H54 (cell line): ENCODE measurements around the gene SLC39A6.
"Not testable (repeated sequence)": the region's sequence is repeated elsewhere in the genome, so short reads cannot be mapped to it uniquely, and the experiment has no call there.

Source experiments
- DNase-seq: peaks from one replicate; pipeline ENCODE4 v3.0.0; 2011; ENCODE audit warnings: low spot score, mixed read lengths; ENCODE audit not compliant: insufficient read length
- FAIRE-seq: peaks from 3 replicates; lab custom pipeline; 2011; peaks lifted over from hg19 to GRCh38; lab: Jason Lieb, UNC
- POLR2A ChIP-seq: IDR thresholded peaks from 2 replicates; pipeline ENCODE4 v1.6.1; 2011; ENCODE audit warnings: low read depth, mild to moderate bottlenecking, low read length

SLC39A6 gene

DNA sequence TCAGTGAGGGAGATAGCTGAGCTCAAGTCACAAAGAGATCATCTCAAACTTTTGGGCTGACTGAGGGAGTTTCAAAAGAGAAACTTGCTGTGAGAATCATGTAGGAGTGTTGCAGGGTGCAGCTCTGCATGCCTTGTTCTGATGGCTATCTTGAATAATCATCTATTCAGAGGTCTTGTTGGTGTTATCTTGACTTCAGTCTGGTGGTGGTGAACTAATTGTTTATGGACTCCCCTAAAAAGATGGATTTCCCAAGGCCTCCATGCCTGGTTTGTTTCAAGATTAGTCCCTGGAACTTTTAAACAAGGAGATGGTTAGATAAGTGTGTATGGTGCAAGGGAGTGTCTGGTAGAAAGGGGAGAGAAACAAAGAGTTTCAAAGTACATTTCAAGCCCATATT is 29.8 kb downstream of the SLC39A6 start:
- TF ChIP-seq POLR2A, result no peak
- no peak for DNase-seq
- FAIRE-seq, result no peak

DNA sequence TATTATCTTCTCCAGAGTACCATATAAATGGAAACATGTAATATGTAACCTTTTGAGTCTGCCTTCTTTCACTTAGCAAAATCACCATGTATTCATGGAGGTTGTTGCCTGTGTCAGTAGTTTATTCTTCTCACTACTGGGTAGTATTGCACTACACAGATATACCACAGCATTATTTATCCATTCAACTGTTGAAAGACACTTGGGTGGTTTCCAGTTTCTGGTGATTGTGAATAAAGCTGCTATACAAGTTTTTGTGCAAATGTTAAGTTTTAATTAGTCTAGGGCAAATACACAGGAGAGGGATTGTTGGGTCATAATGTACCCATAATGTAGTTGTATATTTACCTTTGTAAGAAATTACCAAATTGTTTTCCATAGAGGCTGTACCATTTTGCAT is 32.2 kb downstream of the SLC39A6 start:
- DNase-seq, result no peak
- FAIRE-seq, result no peak
- TF ChIP-seq POLR2A, result no peak

DNA sequence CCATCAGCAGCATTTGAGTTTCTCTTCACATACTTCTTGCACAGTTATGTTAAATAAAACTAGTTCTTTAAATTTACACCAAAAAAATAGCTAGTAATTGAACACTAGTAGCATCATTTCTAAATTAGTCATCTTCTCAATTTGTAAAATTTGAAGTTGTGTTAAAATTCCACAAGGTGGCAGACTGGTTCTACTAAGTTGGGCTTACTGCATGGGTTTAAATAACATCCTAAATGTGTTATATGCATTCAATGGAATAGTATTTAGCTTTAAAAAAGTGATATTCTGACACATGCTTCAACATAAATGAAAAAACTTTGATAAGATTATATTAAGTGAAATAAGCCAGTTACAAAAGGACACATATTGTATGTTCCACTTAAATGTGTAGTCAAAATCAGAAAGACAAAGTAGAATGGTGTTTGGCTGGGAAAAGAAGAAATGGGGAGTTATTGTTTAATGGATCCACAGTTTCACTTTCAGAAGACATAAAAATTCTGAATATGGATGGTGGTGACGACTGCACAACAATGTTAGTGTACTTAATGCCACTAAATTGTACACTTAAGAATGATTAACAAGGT is 33.1 kb downstream of the SLC39A6 start:
- DNase-seq (peak; percentile 18), FAIRE-seq (no peak)
- no peak for TF ChIP-seq POLR2A

DNA sequence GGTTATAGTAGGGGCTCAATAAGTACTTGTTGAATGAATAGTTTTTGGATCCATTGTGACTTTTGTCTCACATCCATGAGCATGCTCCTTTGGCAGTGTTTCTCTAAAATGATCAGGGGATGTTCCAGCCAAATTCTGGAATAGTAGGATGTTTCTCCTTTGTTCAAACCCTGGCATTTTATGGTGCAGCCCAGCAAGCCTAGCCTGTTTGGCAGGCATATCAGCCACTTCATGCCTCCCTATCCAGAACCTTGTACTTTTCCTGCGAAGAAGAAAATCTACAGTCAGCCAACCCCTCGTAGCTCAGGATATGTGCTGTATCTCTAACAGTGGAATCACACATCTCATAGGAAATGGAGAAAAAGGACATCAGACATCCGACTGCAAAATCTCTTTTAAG is 34.7 kb downstream of the SLC39A6 start:
- DNase-seq (no peak), FAIRE-seq (no peak)
- TF ChIP-seq POLR2A, result no peak

DNA sequence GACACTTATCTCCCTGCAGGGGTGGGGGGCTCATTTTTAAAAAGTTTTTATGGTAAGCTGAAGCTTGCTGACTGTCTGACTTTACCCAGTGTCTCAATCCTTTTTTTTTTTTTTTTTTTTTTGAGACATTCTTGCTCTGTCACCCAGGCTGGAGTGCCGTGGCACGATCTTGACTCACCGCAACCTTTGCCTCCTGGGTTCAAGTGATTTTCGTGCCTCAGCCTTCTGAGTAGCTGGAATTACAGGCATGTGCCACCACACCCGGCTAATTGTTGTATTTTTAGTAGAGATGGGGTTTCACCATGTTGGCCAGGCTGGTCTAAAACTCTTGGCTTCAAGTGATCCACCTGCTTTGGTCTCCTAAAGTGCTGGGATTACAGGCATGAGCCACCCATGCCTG is 37.0 kb downstream of the SLC39A6 start:
- not testable (repeated sequence) for FAIRE-seq, DNase-seq

DNA sequence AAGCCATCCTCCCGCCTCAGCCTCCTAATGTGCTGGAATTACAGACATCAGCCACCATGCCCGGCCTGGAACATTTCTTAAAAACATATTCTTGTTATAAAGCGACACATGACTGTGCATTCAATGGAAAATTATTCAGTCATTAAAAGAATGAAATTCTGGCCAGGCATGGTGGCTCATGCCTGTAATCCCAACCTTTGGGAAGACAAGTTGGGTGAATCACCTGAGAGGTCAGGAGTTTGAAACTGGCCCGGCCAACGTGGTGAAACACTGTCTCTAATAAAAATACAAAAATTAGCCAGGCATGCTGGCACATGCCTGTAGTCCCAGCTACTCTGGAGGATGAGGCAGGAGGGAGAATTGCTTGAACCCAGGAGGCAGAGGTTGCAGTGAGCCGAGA is 40.1 kb downstream of the SLC39A6 start:
- no peak for TF ChIP-seq POLR2A
- FAIRE-seq (no peak), DNase-seq (no peak)

DNA sequence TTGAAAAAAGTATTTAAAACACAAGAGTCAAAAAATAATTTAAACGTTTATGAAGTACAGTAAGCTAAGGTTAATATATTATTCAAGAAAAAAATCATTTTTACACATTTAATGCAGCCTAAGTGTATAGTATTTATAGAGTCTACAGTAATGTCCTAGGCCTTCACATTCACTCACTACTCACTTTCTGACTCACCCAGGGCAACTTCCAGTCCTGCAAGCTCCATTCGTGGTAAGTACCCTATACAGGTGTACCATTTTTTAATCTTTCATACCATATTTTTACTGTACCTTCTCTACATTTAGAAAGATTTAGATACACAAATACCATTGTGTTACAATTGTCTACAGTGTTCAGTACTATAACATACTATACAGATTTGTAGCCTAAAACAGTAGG is 40.9 kb downstream of the SLC39A6 start:
- no peak for TF ChIP-seq POLR2A
- FAIRE-seq (no peak), DNase-seq (no peak)

DNA sequence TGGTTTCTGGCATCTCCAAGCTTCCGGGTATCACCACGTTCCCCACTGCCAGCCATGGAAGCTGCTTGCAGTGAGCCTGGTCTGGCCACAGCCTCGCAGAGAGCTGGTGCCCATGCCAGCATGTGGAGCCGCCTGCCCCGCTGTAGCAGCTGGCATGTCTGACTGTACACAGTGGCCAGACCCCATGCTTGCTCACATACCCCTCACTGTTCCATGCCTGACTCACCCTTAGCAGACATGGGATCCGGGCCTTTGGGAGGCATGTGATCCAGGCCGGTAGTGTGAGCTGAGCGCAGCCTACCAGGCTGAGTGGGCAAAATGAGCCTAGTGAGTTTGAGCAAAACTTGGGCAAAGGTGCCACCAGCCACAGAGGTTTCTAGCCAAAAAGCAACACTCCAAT is 43.0 kb downstream of the SLC39A6 start:
- DNase-seq, result no peak
- no peak for FAIRE-seq
- no peak for TF ChIP-seq POLR2A

DNA sequence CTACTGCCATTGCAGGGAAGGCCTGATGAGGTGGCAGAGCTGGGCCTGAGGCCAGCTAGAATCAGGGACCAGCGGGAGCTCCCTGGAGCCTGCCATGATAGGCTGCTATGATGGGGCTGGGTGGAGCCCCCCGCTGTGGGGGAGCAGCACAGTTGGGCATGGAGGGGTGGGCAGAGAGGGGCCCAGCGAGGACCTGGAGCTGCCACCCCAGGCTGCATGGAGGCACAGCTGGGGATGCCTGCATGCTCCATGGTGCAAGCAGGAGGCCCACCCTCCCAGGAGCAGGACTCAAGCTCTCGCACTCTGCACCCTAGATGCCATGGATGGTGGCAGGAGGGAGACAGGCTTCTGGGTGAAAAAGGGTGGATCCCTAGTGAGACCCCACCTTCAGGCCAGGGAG is 43.9 kb downstream of the SLC39A6 start:
- TF ChIP-seq POLR2A, result no peak
- DNase-seq (no peak), FAIRE-seq (no peak)

DNA sequence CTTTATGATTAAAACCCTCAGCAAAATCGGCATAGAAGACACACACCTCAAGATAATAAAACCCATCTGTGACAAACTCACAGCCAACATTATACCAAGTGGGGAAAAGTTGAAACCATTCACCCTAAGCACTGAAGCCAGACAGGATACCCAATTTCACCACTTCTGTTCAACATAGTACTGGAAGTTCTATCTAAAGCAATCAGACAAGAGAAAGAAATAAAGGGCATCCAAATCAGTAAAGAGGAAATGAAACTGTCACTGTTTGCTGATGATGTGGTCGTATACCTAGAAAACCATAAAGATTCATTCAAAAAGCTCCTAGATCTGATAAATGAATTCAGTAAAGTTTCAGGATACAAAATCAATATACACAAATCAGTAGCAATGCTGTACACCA is 45.4 kb downstream of the SLC39A6 start:
- DNase-seq, result no peak
- FAIRE-seq, result no peak
- TF ChIP-seq POLR2A, result no peak

DNA sequence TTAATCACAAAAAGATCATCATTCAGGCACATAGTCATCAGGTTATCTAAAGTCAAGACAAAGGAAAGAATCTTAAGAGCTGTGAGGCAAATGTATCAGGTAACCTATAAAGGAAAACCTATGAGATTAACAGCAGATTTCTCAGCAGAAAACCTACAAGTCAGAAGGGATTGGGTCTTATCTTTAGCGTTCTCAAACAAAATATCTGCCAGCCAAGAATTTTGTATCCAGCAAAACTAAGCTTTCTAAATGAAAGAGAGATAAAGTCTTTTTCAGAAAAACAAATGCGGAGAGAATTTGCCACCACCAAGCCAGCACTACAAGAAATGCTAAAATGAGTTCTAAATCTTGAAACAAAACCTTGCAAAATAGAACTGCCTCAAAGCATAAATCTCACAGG is 48.0 kb downstream of the SLC39A6 start:
- DNase-seq, FAIRE-seq: not testable (repeated sequence)

DNA sequence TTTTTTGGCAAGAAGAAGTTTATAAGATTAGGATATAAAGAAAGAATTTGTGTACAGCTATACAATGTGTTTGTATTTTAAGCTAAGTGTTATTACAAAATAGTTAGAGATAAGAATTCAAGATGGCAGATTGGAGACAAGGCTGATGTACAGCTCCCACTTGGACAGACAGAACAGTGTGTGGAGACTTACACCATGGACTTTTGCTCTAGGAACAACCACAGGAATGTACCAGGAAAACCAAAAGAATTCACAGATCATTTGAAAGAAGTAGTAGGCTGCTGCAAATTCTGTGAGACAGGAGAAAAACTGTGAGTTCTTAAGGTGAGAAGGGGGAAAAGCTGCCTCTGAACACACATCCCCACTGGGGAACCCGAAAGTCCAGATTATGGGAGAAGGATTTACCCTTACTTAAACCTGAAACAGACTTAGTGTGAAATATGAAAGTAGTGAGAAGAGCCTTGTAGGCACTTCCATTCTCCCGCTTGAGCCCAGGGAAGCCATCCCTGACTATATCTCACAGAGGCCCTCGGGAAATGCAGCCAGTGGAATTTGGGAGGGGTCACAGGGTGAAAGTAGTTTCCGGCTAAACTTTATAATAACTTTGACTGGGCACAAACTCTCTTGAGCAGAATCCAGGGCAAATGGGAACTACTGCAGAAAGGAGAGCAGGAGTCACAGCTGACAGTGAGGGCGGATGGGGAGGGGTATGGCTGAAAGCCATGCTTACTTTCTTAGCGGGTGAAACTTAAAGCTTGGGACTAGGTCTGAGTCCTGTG is 50.2 kb downstream of the SLC39A6 start:
- DNase-seq (no peak), FAIRE-seq (no peak)
- TF ChIP-seq POLR2A, result no peak

DNA sequence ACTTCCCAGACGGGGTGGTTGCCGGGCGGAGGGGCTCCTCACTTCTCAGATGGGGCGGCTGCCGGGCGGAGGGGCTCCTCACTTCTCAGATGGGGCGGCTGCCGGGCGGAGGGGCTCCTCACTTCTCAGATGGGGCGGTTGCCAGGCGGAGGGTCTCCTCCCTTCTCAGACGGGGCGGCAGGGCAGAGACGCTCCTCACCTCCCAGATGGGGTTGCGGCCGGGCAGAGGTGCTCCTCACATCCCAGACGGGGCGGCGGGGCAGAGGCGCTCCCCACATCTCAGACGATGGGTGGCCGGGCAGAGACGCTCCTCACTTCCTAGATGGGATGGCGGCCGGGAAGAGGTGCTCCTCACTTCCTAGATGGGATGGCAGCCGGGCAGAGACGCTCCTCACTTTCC is 51.4 kb downstream of the SLC39A6 start:
- DNase-seq, FAIRE-seq: not testable (repeated sequence)

DNA sequence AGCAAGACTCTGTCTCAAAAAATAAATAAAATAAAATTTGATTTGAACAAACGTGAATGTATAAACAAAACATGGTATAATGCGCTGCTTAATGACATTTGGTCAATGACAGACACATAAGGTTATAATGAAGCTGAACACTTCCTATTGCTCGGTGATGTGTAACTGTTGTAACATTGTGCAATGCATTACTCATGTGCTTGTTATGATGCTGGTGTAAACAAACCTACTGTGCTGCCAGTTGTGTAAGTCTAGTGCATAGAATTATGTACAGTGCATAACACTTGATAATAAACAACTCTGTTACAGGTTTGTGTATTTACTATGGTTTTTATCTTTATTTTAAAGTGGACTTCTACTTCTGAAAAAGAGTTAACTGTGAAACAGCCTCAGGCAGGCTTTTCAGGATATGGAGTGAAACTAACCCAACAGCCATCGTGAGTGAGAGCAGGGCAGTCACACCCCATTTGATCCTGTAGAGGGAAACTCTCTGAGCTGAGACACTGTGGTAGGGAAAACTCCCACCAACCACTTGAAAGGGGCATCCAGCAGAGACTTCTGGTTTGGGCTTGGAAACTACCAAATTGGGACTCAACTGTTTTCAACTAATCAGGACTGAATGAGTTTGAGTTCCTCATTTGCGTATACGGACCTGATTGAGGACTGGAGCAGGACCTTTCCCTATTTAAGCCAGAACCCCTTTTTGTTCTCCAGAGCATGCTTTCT is 53.1 kb downstream of the SLC39A6 start:
- FAIRE-seq (no peak), DNase-seq (no peak)
- TF ChIP-seq POLR2A, result no peak

DNA sequence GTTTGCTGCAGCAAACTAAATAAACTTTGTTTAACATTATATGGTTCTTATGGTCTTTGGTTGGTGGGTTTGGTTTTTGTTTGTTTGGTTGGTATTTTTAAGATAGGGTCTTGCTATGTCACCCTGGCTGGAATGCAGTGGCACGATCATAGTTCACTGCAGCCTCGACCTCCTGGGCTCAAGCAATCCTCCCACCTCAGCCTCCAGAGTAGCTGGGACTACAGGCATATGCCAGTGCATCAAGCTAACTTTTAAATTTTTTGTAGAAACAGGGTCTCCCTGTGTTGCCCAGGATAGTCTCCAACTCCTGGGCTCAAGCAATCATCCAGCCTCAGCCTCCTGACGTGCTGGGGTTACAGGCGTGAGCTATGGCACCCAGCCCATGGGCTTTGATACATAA is 54.7 kb downstream of the SLC39A6 start:
- no peak for DNase-seq
- no peak for TF ChIP-seq POLR2A
- no peak for FAIRE-seq
